ENCODE data around the gene CMSS1. TPM values are rescaled to one million over a fixed set of nuclear protein-coding genes. Genes with fewer than 3 reads are reported as not detected.

The CMSS1 gene
- total RNA-seq, 1 experiment from 2014 or later, result 64.3 TPM

- no peak for DNase-seq (ENCODE audit: low read depth)
Measured at GRCh38 chr3:99990179-99990578, 172.5 kb downstream of the CMSS1 start.

DNA sequence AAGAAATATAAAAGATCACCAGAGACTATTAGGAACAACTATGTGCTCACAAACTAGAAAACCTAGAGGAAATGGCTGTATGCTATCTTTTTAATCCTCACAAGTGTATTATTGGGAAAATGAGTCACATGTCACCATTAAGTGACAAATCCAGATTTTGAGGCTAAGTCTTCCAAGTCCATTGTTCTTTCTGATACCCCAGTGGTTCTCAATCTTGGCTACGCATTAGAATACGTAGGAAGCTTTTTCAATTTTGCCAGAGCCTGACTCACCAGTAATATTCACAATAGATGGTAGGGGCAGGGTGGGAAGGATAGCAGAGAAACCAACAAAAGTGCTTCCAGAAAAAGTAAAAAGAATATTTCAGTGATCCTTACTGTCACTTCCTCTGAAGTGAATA, 179.6 kb downstream of the CMSS1 start:
- no peak for DNase-seq (ENCODE audit: low read depth)

DNA sequence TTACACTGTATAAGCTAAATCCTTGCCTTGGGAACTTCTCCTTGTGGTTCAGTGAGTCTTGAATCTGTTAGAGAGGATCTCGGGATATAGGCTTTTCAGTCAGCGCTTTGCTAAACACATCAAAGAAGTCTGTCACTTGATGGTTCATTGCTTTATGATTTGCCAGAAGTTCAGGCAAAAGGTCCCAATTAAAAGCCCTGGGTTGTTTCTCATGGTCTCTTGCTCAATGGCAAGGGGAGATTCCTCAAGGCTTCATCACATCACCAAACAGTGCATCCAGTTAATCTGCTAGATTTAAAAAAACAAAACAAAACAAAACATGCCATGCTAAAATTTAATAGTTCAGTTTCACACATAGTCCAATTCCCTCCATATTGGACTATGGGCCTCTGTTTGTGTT, 181.9 kb downstream of the CMSS1 start:
- DNase-seq (ENCODE audit: low read depth), result no peak

GRCh38 chr3:100001083-100001482, 183.4 kb downstream of the CMSS1 start:
- DNase-seq (ENCODE audit: low read depth), result no peak

DNA sequence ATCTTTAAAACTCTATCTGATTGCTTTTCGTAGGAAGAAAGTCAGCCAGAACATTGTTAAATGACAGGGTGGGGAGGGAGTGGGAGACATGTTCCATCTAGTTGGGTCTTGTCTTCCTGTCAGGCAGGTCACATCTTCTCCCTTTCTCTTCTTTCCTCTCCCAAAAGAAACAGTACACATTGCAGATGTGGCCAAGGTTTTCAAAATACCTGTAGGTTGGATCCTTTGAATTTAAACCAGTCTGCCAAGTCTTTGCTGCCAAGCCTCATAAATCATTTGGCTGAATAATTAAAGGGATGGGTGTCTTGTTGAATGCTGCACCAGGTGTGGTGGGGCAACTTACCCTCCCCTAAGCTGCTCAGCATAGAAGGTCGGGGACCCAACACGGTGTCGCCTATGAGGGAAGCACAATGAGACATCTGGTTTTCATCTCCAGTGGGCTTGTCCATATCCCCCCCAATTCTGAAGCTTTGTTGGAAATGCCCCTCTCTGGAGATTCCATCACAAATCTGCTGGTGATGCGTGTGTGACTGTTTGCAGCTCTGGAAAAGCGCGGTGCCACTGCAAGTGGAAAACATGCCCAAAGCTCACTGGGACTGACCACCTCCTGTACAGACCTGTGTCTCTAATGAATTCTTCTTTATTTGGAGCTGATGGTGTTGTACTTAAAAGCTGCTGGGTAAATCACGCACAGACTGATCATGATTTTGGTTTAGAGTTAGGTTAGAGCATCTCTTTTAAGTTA, 184.0 kb downstream of the CMSS1 start:
- no peak for DNase-seq (ENCODE audit: low read depth)

DNA sequence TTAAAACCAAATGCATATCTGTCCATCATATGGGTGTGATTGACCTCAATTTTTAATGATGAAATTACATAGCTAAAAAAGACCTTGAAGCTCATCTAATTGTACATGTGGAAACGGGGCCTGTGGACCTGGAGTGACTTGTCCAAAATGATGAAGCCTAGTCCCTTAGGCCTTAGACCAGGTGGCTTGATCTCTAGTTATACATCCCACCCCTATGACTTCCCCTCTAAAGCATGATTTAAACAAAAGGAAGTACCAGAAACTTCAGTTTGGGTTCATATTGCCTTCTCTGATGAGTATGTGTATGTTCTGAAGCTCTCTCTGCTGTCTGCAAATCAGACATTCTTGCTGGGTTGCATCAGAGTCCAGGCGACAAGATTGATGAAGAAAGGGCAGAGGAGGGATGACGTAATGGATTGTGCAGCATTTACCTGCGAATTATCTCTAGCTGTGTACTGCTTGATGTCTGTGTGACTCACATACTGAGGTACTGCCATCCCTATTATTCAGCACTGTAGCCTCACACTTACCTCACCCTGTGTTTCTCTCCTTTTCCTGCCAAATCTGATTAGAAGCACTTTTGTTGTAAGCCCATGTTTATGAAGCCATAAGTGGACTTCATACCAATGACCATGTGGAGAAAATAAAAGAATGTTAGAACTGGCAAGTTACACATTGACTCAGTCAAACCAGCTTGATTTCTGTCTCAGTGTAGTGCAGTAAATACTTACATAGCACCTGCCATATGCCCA, 185.1 kb downstream of the CMSS1 start:
- DNase-seq (ENCODE audit: low read depth), result peak; percentile 94

DNA sequence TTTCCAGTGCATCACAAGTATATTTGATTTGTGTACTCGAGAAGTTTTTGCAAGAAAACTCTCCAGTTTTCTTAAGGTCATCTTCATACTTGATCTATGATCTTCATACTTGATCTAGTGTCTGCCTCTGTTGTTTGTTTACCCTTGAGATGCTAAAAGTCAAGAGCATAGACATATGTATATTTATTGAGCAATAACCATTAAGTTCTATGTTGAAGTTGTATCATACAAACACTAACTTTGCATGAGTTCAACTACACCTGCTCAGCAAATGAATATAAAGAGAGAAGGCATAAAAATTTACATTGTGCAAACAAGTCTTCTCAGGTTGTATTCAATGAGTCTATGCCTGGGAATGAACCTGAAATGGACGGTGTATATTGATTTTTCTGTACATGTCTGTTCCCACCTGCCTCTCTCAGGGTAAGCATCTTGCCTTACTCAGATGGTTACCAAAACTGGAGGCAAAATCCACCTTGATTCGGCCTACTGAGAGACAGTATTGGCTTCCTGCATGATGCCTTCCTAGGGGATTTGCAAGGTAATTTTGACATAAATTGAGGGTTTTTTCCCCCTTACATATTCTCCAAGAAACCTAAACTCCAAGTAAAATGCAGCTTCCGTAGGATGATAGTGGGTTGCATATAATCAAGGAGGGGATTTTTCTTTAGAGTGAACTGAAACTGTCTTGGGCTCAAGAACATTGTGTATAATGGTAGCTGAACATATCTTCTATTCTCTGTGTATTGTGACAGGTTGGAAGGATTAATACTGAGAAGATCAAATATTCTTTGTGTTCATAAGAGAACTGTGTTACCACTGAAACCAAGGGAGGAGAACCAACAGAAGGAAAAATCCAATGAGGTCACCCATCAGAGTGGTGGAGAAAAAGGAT, 186.2 kb downstream of the CMSS1 start:
- no peak for DNase-seq (ENCODE audit: low read depth)

DNA sequence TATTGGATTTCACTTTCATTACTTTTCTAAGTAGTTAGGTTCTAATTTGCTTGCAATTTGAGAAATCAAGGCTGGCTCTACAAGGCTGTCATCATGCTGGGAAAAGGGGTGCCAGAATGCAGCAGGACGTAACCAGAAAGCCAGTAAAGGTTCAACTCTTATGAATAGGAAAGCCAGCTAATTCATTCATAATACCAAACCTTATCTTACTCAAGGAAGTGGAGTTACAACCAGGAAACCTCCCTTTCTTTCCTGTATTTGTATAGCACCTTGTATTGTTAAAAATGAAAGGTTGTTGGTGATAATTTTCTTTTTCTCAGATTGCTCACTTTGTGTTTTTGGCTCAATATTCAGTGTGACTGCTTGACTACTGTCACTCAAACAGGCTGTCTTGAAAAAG, 187.3 kb downstream of the CMSS1 start:
- no peak for DNase-seq (ENCODE audit: low read depth)

DNA sequence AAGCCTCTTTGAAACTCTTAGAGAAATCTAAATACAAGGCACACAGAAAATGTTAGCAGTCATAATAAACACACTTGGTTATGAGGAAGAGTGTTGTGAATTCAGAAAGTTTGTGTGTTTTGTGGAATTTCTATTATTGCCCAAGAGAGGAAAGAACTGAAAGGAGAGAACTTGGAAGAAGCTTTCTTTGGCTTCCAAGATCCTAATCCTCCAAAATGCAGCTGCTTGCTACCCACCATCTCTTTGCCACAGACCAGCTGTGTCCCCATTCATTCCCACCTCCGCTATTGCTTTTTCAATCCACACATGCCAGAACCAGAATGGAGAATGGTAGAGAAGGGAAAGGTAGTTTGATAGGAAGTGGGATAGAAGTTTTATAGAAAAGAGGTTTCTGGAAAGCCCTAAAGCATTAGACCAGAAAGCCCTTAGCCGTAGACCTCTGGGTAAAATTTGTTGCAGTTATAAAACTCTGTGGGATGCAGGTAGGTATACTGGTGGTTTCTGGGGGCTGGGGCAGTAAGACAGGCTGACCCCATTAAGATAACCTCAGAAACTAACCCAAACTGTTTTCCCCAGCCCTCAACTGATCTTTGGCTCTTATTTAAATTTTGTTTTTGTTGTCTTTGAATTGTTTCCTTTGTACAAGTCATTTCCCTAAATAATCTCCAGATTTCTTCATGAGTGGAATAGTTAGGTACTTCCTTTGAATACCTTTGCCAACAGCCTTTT, 188.2 kb downstream of the CMSS1 start:
- DNase-seq (ENCODE audit: low read depth), result no peak

GRCh38 chr3:100006570-100007271, 189.1 kb downstream of the CMSS1 start:
- no peak for DNase-seq (ENCODE audit: low read depth)

DNA sequence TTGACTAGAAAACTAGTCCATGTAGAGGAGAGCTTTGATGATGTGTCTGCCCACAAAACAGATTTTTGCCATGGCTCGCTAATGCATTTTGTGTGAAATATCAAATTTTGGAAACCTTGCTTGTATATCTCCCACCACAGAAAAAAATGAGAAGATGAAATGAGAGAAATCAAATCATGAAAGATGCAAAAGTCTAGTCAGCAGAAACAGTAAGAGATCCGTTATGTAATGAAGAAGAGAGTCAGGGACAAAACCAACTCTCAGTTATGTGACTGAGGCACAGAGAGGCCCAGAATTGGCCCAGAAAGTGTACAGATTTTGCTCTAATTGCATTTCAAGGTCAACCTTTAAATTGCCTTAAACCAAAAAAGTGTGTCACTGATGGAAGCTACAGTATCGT, 189.7 kb downstream of the CMSS1 start:
- DNase-seq (ENCODE audit: low read depth), result no peak

- no peak for DNase-seq (ENCODE audit: low read depth)
Measured at GRCh38 chr3:100008081-100008698, 190.5 kb downstream of the CMSS1 start.

DNA sequence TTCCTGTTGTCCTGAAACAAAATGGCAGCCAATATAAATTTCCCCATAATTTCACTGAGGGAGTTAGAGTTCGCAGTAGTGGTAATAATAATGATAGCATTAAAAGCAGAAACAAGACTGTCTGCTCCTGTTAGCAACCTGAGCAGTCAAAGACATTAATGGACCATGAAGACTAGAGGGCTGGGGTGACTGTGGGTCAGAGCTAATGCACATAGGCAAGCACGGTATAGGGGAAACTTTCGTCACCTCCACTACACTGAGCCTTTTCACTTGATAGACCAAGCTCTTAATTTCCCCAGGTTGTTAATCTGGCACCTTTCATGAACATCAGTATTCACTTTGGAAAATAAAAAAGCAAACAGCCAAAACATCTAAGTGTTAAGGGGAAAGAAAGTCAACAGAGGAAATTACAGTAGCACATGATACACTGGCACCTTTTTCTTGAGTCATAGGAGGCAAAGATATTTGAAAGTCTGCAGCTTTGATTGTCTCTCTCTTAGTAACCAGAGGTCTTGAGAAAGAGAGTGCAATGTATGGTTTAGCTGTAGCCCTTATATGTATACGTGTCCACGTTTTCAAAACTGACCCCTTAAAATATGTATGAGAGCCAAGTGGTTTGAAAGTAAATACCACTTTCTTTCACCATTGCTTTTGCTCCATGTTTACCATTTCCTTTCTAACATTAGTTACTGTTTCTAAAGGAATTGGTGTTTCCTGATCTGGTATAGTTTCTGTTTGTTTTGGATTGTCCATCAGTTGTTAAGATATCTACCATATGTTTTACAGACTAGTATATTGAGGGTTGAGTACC, 191.8 kb downstream of the CMSS1 start:
- no peak for DNase-seq (ENCODE audit: low read depth)

DNA sequence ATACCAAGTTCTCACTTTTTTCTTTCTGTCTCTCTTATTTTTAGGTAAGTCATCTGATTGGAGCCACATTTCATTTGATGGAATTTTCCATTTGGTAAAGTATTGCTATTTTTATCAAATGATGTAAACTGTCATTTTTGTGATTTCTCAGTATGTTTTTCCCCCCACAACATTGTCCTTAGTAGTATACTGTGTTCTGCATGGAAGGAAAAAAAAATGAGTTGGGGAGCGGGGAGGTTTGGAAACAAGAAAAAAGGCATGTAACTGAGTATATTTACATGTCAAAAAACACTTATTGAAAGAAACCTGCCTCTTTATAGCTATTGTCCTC, 192.4 kb downstream of the CMSS1 start:
- no peak for DNase-seq (ENCODE audit: low read depth)

- no peak for DNase-seq (ENCODE audit: low read depth)
Measured at GRCh38 chr3:100018806-100019205, 201.1 kb downstream of the CMSS1 start.

- no peak for DNase-seq (ENCODE audit: low read depth)
Measured at GRCh38 chr3:100019719-100020118, 202.1 kb downstream of the CMSS1 start.

- DNase-seq (ENCODE audit: low read depth), result no peak
Measured at GRCh38 chr3:100020876-100021644, 203.4 kb downstream of the CMSS1 start.

GRCh38 chr3:100022506-100022905, 204.8 kb downstream of the CMSS1 start:
- no peak for DNase-seq (ENCODE audit: low read depth)

DNA sequence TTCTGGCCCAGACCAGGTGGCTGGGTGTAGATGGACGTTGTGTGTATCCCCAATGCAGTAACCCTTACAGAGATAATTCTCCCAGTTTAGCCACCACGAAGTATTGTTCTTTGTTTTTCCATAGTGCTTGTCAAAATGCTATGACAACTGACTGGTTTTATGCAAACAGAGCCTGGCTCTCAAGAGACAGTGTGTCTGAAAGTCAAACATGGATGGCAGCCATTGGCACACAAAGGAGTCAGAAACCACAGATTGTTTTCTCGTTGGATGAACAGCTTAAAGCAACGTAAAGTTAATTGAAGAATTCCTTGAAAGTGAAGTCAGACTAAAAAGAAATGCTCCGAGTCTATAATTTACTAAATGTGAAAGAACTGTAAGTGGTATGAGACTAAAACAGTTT, 205.5 kb downstream of the CMSS1 start:
- DNase-seq (ENCODE audit: low read depth), result peak; percentile 76
